Panc1 (cell line): Measurements from ENCODE around the gene G6PC3. TPM values are rescaled to one million over a fixed set of nuclear protein-coding genes. Genes with fewer than 3 reads are reported as not detected.

ENCODE experiments used
- ATAC-seq: fragments of 200-7000 bp; cut with Tn5 transposase; 2 replicates; pipeline ENCODE4 v1.9.1; 2020; ENCODE audit warnings: mild to moderate bottlenecking, moderate library complexity
- BruUV-seq: library from RNA; stranded (reverse); fragments of 400-500 nt; replicated peaks from 2 replicates; lab custom pipeline; 2021; lab: Mats Ljungman, UMichigan
- CTCF ChIA-PET: fragments of 300-600 bp; sonication (Branson Sonifier 250); formaldehyde crosslinking; loops from one replicate; lab custom pipeline; 2022; ENCODE audit warnings: antibody characterized with exemption; lab: Charles Lee
- POLR2A ChIA-PET: fragments of 300-600 bp; sonication (Branson Sonifier 250); formaldehyde crosslinking; loops from one replicate; lab custom pipeline; 2022; ENCODE audit warnings: antibody characterized with exemption; lab: Charles Lee
- DNase-seq: peaks from one replicate; pipeline ENCODE4 v3.0.0-alpha.2; 2010; ENCODE audit warnings: low read depth, low spot score
- H3K27ac ChIP-seq: 2 replicates; pipeline ENCODE4 v1.5.1; 2011; ENCODE audit warnings: mild to moderate bottlenecking, low read length, inconsistent platforms
- H3K27me3 ChIP-seq: fragments of 200-500 bp; sonication (Bioruptor generic); 2 replicates; pipeline ENCODE4 v1.6.0; 2014; ENCODE audit warnings: low read length, inconsistent platforms; ENCODE audit not compliant: control insufficient read depth, insufficient read depth
- H3K36me3 ChIP-seq: fragments of 200-500 bp; sonication (Bioruptor generic); 2 replicates; pipeline ENCODE4 v1.5.1; 2014; ENCODE audit warnings: inconsistent platforms, mild to moderate bottlenecking, low read length, moderate library complexity; ENCODE audit not compliant: control insufficient read depth, insufficient read depth
- H3K4me1 ChIP-seq: 2 replicates; pipeline ENCODE4 v1.5.1; 2011; ENCODE audit warnings: inconsistent platforms, mild to moderate bottlenecking, low read length, moderate library complexity; ENCODE audit not compliant: control insufficient read depth, insufficient read depth
- H3K4me3 ChIP-seq, 2 experiments: 2 replicates each; pipeline ENCODE4 v1.5.1; 2011 to 2012; ENCODE audit warnings: low read depth in 2 of 2, low read length in 2 of 2, mild to moderate bottlenecking in 2 of 2, inconsistent platforms in 1 of 2, moderate library complexity in 1 of 2
- H3K9me3 ChIP-seq: fragments of 200-500 bp; sonication (Bioruptor generic); 2 replicates; pipeline ENCODE4 v1.5.1; 2014; ENCODE audit warnings: low read depth, mild to moderate bottlenecking, inconsistent platforms, low read length, moderate library complexity; ENCODE audit not compliant: control insufficient read depth, insufficient read depth
- POLR2AphosphoS5 ChIP-seq: IDR thresholded peaks from 2 replicates; pipeline ENCODE4 v1.6.1; 2012; ENCODE audit warnings: mild to moderate bottlenecking, low read depth, low read length, moderate library complexity
- SIN3A ChIP-seq: IDR thresholded peaks from 2 replicates; pipeline ENCODE4 v1.6.1; 2012; ENCODE audit warnings: low read depth, mild to moderate bottlenecking, low read length, moderate library complexity, borderline replicate concordance; ENCODE audit not compliant: insufficient read depth
- TCF7L2 ChIP-seq: IDR thresholded peaks from 2 replicates; pipeline ENCODE4 v1.6.1; 2011; ENCODE audit warnings: mild to moderate bottlenecking, low read depth, low read length, inconsistent platforms
- in situ Hi-C: cut with HindIII; loops from 2 replicates; pipeline ENCODE4 v1.10.0; 2016; ENCODE audit warnings: low sequenced_read_pairs, low pct_unique_long_range_greater_than_20kb
- intact Hi-C: fragments of 100-400 bp; cut with micrococcal nuclease; formaldehyde crosslinking; loops from one replicate; pipeline ENCODE4 v1.10.0; 2022; ENCODE audit not compliant: unreplicated experiment
- total RNA-seq: library from RNA; stranded (reverse); gene quantifications from one replicate; pipeline ENCODE4 v1.2.1, GENCODE V29; 2021; ENCODE audit not compliant: unreplicated experiment
- TF ChIP-seq, protein P1 (sequence below), 2 experiments: IDR thresholded peaks; 2 replicates each; pipeline ENCODE4 v1.6.1; 2011 to 2012; ENCODE audit warnings: low read depth in 2 of 2, control low read depth in 1 of 2, low read length in 1 of 2, mild to moderate bottlenecking in 1 of 2, moderate library complexity in 1 of 2; ENCODE audit not compliant: insufficient read depth in 1 of 2
- TF ChIP-seq, protein P2 (sequence below): fragments of 450-650 bp; IDR thresholded peaks from 2 replicates; pipeline ENCODE4 v1.5.1; 2017; ENCODE audit warnings: mild to moderate bottlenecking

Gene G6PC3
- total RNA-seq, 1 experiment from 2014 or later, result 42.7 TPM

DNA sequence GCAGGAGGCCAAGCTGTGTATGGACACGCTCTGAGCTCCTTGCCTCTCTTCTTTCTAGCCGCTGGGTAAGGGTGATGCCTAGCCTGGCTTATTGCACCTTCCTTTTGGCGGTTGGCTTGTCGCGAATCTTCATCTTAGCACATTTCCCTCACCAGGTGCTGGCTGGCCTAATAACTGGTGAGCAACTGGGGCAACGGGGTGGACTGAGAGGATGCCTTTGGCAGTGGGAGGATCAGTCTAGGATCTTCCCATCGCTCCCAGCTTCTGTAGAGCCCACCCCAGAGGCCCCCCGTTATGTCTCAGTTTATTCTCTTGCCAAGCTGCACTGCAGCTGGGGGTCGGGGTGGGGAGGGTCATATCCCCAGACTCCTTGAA, 4.4 kb downstream of the G6PC3 start:
- ChIA-PET CTCF (no interaction called here), POLR2A (no interaction called here)
- peaks cover 2% of the 10 kb centered on the region; the same call in 1 of the 2 replicates for H3K36me3 ChIP-seq
- in situ Hi-C loops, result no loop called here
- H3K9me3 ChIP-seq, result no peaks in the 10 kb centered on the region
- H3K27ac ChIP-seq, result no peak overlapping the region
- H3K27me3 ChIP-seq, result no peaks in the 10 kb centered on the region
- ATAC-seq, result no peak
- intact Hi-C loops, result no loop called here
- peaks cover 9% of the 10 kb centered on the region for H3K4me1 ChIP-seq
- no TSS peak for BruUV-seq
- TF ChIP-seq, protein P1, sequence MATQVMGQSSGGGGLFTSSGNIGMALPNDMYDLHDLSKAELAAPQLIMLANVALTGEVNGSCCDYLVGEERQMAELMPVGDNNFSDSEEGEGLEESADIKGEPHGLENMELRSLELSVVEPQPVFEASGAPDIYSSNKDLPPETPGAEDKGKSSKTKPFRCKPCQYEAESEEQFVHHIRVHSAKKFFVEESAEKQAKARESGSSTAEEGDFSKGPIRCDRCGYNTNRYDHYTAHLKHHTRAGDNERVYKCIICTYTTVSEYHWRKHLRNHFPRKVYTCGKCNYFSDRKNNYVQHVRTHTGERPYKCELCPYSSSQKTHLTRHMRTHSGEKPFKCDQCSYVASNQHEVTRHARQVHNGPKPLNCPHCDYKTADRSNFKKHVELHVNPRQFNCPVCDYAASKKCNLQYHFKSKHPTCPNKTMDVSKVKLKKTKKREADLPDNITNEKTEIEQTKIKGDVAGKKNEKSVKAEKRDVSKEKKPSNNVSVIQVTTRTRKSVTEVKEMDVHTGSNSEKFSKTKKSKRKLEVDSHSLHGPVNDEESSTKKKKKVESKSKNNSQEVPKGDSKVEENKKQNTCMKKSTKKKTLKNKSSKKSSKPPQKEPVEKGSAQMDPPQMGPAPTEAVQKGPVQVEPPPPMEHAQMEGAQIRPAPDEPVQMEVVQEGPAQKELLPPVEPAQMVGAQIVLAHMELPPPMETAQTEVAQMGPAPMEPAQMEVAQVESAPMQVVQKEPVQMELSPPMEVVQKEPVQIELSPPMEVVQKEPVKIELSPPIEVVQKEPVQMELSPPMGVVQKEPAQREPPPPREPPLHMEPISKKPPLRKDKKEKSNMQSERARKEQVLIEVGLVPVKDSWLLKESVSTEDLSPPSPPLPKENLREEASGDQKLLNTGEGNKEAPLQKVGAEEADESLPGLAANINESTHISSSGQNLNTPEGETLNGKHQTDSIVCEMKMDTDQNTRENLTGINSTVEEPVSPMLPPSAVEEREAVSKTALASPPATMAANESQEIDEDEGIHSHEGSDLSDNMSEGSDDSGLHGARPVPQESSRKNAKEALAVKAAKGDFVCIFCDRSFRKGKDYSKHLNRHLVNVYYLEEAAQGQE (IDR thresholded peaks at IDR 0.05; ENCODE audit: insufficient read depth in 1 of 2, low read depth in 2 of 2, low read length in 1 of 2), result no peak
- TF ChIP-seq POLR2AphosphoS5 (no peak), SIN3A (no peak)
- no peak for DNase-seq
- no peak overlapping the region for H3K4me3 ChIP-seq

DNA sequence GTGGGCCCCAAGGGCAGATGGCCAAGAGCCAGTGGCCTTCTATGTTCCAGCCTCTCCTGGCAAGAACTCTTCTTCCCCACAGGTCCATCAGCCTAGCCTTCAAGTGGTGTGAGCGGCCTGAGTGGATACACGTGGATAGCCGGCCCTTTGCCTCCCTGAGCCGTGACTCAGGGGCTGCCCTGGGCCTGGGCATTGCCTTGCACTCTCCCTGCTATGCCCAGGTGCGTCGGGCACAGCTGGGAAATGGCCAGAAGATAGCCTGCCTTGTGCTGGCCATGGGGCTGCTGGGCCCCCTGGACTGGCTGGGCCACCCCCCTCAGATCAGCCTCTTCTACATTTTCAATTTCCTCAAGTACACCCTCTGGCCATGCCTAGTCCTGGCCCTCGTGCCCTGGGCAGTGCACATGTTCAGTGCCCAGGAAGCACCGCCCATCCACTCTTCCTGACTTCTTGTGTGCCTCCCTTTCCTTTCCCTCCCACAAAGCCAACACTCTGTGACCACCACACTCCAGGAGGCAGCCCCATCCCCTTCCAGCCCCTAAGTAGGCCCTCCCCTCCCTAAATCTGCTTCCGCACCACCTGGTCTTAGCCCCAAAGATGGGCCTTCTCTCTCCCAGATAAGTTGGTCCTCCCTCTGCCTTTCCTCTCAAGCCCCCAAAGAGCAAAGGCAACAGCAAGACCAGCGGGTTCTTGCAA, 5.2 kb downstream of the G6PC3 start:
- H3K4me1 ChIP-seq, result peaks cover 5% of the 10 kb centered on the region
- DNase-seq (no peak), ATAC-seq (no peak)
- no peaks in the 10 kb centered on the region for H3K9me3 ChIP-seq
- BruUV-seq, result no TSS peak
- ChIA-PET CTCF (interaction anchor here (0.6 kb wide), 1 partner anchor 289 kb away, joined by 9 read pairs; no protein-coding TSS in a partner anchor), POLR2A (no interaction called here)
- intact Hi-C loops, result no loop called here
- peaks cover 2% of the 10 kb centered on the region; the same call in 1 of the 2 replicates for H3K36me3 ChIP-seq
- in situ Hi-C loops, result no loop called here
- H3K4me3 ChIP-seq, result no peak overlapping the region
- TF ChIP-seq SIN3A (no peak), POLR2AphosphoS5 (no peak), TCF7L2 (no peak)
- TF ChIP-seq, protein P1 (IDR thresholded peaks at IDR 0.05; ENCODE audit: insufficient read depth in 1 of 2, low read depth in 2 of 2, low read length in 1 of 2), result no peak
- TF ChIP-seq, protein P2, sequence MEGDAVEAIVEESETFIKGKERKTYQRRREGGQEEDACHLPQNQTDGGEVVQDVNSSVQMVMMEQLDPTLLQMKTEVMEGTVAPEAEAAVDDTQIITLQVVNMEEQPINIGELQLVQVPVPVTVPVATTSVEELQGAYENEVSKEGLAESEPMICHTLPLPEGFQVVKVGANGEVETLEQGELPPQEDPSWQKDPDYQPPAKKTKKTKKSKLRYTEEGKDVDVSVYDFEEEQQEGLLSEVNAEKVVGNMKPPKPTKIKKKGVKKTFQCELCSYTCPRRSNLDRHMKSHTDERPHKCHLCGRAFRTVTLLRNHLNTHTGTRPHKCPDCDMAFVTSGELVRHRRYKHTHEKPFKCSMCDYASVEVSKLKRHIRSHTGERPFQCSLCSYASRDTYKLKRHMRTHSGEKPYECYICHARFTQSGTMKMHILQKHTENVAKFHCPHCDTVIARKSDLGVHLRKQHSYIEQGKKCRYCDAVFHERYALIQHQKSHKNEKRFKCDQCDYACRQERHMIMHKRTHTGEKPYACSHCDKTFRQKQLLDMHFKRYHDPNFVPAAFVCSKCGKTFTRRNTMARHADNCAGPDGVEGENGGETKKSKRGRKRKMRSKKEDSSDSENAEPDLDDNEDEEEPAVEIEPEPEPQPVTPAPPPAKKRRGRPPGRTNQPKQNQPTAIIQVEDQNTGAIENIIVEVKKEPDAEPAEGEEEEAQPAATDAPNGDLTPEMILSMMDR, result no peak
- H3K27ac ChIP-seq, result no peak overlapping the region
- no peaks in the 10 kb centered on the region for H3K27me3 ChIP-seq
